Measurements from ENCODE around the gene TNNI2.

GRCh38 chr11:1791912-1792311 lies 46.9 kb upstream of the TNNI2 start:
- TF ChIP-seq CTCF (IDR thresholded peaks at IDR 0.05): no peak
- TF ChIP-seq EP300 (IDR thresholded peaks at IDR 0.05): no peak

Data from gastroesophageal sphincter (tissue), 3 donors.